GM12891 (cell line): Measurements from ENCODE around the gene PLCXD3.
"Not testable (repeated sequence)": the region's sequence is repeated elsewhere in the genome, so short reads cannot be mapped to it uniquely, and the experiment has no call there.

Experiments used
- POLR2A ChIP-seq: IDR thresholded peaks from 2 replicates; pipeline ENCODE4 v1.6.1; 2011; ENCODE audit warnings: low read depth, low read length, control low read depth
- POLR2AphosphoS5 ChIP-seq: IDR thresholded peaks from 2 replicates; pipeline ENCODE4 v1.6.1; 2011; ENCODE audit warnings: low read depth, low read length, control low read depth
- SPI1 ChIP-seq: IDR thresholded peaks from 2 replicates; pipeline ENCODE4 v1.6.1; 2011; ENCODE audit warnings: low read depth, low read length, control low read depth
- TAF1 ChIP-seq: IDR thresholded peaks from 2 replicates; pipeline ENCODE4 v1.6.1; 2011; ENCODE audit warnings: low read depth, low read length, control low read depth

DNA sequence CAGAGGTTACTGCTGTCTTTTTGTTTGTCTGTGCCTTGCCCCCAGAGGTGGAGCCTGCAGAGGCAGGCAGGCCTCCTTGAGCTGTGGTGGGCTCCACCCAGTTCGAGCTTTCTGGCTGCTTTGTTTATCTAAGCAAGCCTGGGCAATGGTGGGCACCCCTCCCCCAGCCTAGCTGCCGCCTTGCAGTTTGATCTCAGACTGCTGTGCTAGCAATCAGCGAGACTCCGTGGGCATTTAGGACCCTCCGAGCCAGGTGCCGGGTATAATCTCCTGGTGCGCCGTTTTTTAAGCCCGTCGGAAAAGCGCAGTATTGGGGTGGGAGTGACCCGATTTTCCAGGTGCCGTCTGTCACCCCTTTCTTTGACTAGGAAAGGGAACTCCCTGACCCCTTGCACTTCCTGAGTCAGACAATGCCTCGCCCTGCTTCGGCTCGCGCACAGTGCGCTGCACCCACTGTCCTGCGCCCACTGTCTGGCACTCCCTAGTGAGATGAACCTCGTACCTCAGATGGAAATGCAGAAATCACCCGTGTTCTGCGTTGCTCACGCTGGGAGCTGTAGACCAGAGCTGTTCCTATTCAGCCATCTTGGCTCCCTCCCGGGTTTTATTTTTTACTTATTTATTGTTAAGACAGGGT is 16.8 kb downstream of the PLCXD3 start:
- not testable (repeated sequence) for TF ChIP-seq SPI1, POLR2A, POLR2AphosphoS5, TAF1
